Measurements from ENCODE around the gene TYMP.

Gene TYMP, protein sequence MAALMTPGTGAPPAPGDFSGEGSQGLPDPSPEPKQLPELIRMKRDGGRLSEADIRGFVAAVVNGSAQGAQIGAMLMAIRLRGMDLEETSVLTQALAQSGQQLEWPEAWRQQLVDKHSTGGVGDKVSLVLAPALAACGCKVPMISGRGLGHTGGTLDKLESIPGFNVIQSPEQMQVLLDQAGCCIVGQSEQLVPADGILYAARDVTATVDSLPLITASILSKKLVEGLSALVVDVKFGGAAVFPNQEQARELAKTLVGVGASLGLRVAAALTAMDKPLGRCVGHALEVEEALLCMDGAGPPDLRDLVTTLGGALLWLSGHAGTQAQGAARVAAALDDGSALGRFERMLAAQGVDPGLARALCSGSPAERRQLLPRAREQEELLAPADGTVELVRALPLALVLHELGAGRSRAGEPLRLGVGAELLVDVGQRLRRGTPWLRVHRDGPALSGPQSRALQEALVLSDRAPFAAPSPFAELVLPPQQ

DNA sequence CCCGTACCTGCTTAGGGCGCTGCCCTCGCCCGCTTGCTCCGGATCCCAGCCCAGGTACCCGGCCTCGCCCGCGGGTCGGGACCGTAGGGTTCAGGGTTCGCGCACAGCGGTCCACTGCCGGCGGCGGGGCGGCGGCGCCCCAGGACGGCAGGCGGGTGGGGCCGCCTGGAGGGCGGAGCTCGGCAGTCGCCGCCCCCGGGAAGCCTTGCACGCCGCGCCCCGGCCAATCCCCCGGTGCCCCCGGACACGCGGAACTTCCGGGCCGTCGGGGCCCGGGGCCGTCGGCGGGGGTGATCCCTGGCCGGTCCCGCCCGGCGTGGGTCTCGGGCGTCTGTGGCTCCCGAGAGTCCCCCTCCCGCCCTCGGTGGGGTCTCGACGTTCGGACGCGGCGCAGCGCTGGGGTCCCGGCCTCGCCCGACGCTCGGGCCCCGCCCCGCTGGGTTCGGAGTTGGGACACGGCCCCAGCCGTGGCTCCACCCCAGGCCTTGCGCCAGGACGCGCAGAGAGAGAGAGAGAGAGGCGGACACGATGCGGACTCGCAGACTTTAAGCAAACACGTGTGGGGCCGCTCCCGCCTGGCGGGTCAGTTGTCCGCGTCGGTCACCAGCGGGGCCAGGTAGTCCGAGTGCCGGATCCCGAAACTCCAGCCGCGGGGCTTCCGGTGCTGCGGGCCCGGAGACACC, at the start of gene TYMP:
Gene TYMP, minus strand, starts transcription at position 116 of the 683 bp plus-strand sequence. CDS start 303 bp downstream, outside the sequence.
- peak; percentile 40 for DNase-seq (ENCODE audit: low spot score)

- no peak for DNase-seq (ENCODE audit: low spot score)
Measured at GRCh38 chr22:50578776-50579310, 49.0 kb upstream of the TYMP start.

DNA sequence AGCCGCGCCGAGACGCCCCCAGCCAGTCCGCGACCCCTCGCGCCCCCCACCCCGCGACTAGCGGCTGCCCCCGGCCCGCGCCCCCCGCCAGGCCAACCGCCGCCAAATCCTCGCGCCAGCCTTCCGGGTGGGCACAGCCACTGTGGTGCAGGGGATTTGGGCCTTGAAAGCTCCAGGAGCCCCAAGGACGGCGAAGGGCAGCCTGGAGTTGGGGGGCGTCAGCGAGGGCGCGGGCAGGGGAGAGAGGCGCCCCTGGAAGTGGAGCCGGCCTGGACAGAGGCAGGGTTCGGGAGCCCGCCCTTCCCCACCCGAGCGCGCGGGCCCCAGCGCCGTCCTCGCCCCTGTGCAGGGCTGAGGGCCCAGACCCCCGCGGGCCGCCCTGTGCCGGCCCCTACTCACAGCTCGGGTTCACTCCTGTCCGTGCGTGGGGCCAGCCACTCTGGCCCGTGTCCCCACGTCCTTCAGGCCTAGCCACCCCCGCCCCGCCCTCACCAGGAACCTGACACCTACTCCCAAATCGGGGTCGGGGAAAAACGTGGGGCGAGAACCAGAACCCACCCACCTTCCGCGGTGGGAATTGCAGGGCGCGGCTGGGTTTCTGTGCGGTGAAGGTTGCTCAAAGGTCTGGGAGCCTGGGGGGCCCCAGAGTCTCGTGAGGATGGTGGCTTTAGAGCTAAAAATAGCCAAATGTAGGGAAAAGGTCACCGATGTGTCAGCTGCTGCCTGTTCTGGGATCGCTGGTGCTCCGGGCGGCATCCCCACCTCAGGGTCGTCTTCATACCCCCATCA, 48.4 kb upstream of the TYMP start, which contains the start of gene CPT1B:
Gene CPT1B, minus strand, starts transcription at position 441 of the 789 bp plus-strand sequence. CDS start 512 bp downstream, outside the sequence.
- no peak for DNase-seq (ENCODE audit: low spot score)

DNA sequence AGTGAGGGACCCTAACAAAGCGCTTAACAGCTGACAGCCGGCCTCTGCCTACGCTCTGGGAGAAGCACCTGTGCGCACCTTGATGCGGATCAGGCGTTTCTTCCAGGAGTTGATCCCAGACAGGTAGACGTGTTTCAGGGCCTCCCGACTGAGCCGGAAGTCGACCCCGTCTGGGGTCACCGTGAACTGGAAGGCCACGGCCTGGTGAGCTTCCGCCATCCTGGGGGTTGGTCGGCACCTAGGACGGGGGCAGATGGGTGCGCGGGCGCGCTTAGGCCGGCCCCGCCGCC, 47.8 kb upstream of the TYMP start:
- no peak for DNase-seq (ENCODE audit: low spot score)

- no peak for DNase-seq (ENCODE audit: low spot score)
Measured at GRCh38 chr22:50576806-50577696, 47.2 kb upstream of the TYMP start.

DNA sequence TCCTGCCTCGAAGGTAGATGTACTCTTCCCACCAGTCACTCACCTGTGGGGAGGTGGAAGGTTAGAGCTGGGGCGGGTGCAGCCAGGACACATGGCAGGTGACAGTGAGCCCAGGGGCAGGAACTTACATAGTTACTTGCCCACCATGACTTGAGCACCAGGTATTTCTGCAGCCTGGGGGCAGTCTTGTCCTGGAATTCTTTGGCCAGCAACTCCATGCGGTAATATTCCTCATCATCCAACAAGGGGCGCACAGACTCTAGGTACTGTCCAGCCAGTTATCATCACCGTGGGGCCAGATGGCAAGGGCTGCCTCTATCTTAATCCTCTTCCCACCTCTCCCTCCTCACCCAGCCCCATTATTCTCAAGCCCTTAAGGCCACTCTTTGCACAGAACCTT, 46.3 kb upstream of the TYMP start:
- DNase-seq (ENCODE audit: low spot score) = no peak

DNA sequence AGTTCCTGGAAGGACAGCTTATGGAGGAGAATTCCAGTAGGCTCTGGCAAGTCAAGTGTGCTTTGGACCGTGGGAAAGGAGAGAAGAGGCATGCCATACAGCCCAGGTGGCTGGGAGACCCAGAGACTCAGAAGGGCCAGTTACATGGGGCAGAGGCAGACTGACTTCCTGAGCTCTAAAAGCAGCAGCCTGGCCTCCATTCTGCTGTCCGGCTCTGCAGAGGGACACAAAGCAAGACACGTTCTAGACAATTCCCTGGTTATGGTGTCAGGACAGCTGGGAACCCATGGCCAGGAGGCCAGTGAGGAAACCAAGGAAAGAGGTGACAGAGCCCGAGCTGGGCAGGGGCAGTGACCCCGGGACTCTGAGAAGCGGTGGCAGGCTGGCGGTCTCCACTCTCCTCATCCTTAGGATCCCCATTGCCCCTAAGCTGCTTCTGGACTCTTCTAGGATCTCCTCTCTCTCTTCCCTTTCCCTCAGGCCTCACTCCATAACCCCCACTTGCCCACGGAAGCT, 45.7 kb upstream of the TYMP start:
- DNase-seq (ENCODE audit: low spot score) = no peak

- no peak for DNase-seq (ENCODE audit: low spot score)
Measured at GRCh38 chr22:50574383-50574755, 44.6 kb upstream of the TYMP start.

DNA sequence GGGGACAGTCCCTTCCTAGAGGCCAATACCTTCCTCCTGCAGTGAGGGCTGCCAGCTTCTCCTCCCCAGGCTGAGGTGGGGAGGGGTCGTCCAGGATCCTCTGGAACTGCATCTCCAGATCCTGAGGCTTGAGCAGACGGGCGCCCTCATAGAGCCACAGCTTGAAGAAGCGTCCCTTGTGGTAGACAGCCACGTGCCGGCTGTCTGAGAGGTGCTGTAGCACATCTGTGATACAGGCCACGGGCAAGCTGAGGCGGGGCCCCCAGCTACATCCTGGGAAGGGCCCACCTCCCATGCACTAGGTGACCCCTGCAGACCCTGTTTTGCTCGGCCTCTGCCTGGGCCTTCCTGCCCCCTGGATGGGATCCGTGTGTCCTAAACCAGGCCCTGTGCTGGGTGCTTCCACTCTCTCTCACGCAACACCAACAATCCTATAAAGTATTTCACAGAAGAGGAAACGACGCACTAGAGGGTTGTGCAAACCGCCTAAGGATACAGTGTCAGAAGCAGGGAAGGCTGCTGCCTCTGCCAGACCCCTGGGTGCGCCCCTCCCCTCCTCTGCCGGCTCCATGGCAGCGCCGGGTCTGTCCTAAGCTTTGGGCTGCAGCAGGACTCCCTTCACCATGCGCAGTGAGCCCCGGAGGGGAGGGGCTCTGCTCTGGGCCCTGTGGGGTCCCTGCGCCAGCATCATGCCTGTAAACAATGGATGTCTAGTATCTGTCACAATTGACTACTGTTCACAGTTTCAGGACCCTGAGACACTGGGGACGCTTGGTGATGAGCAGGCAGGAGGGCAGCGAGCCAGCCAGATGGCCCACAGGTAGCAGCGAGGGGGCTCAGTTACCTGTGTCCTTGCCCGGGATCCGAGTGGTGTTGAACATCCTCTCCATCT, 43.9 kb upstream of the TYMP start:
- DNase-seq (ENCODE audit: low spot score) = no peak

- no peak for DNase-seq (ENCODE audit: low spot score)
Measured at GRCh38 chr22:50572965-50573364, 43.2 kb upstream of the TYMP start.

DNA sequence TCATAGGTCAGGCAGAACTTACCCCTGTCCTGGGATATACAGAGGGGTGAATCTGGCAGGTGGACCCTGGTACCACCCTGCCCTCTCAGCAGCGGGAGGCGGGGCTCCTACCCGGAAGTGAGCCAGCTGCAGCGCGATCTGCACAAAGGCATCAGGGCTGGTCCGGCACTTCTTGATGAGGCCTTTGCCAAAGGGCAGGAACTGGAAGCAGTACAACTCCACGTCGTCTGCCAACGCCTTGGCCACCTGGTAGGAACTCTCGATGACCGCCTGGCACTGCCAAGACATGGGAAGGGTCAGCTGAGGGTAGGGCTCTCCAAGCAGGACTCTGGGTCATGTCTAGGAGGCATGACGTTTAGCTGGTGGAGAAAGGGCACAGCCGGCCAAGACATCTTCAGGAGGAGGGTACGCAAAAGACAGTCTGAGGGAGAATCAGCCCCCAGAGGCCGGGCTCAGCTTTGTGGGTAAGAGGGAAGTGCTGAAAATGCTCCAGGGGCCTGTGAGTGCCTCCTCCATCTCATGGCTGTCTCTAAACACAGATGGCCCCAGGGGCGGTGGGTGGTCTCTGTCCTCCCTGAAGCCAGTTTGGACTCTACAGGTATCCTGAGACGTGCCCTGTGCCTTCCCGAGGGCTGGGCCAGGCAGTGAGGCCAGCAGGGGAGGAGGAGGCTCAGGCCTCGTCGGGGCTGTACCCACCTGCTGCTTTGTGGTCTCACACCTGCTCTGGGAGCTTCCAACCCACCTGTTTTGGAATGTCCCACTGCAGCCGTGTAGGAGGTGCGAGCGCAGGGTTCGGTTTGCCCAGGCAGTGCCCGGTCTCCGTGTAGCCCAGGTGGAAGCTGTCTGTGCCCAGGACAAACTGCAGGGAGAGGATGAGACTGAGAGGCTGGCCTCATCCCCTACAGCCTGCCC, 41.7 kb upstream of the TYMP start:
- DNase-seq (ENCODE audit: low spot score) = no peak

DNA sequence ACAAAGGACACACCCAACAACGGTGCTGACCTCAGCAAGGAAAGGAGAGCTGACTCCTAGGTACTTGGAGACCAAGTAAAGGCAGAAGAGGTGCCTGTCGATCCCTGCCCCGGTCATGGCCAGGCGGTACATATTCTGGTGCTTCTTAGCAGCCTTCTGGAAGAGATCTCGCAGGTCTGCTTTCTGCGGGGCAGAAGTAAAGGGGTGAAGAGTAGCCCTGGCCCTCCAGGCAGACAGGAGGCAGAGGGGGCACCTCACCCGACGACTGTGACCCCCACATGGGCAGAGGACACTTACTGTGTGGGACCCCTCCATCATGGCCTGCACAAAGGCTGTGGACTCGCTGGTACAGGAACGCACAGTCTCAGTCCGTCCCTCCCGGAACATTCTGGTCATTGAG, 41.0 kb upstream of the TYMP start:
- no peak for DNase-seq (ENCODE audit: low spot score)

DNA sequence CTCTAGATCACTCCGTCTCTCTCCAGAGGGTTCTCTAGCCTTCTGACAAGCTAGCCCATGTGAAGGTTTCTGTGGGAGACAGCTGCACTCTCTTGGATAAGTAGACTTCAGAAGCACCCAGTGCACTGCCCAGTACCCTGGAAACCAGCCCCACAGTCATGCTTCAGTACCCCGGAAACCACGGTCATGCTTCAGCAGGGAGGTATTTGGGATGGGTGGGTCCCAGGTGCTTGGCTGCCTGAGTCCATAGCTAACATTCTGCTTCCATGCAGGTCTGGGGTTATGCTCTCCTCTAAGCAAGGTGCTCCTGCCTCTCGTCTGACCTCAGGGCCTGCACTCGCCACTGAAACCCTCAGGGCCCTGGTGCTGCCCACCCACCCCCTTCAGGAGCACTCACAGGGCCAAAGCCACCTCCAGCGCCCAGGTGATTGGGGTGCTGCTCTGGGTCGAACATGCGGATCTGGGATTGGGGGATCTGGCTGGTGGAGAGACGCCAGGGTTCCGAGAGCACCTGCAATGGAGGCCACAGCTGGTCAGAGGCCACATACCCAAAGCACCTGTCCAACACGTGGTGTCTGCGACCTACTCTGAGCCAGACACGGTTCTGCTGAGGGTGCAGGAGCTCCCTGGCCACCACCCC, 40.2 kb upstream of the TYMP start:
- DNase-seq (ENCODE audit: low spot score) = no peak

GRCh38 chr22:50569041-50569459, 39.2 kb upstream of the TYMP start:
- DNase-seq (ENCODE audit: low spot score) = no peak

DNA sequence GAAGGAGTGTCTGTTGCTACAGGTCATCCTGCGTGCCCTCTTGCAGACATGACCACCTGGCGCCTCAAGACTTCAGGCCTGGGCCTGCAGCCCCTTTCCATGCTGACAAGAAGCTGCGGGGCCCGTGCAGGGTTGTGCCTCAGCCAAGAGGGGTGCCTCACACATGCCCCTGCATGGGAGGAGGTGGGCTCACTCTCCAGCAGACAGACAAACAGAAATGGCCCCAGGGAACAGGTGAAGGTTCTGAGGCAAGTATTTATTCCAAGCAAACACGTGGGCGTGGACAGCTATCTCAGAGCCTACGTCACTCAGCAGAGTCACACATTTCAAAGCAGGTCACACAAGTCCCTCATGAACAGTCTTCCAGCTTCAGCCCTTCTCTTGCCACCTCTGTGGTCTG, 38.8 kb upstream of the TYMP start:
- no peak for DNase-seq (ENCODE audit: low spot score)

GRCh38 chr22:50567721-50568252, 38.0 kb upstream of the TYMP start:
- DNase-seq (ENCODE audit: low spot score) = no peak

GRCh38 chr22:50564289-50564688, 34.5 kb upstream of the TYMP start:
- DNase-seq (ENCODE audit: low spot score) = no peak

Measured in hematopoietic multipotent progenitor cell treated with erythropoietin and hydrocortisone succinate and interleukin-3 and kit ligand, for 15 days (in vitro differentiated cells).